Gastroesophageal sphincter (tissue), 3 donors: ENCODE data around the gene PCNT.

ENCODE experiments used
- EP300 ChIP-seq: sonication (generic); formaldehyde crosslinking; IDR thresholded peaks from one replicate; pipeline ENCODE4 v1.6.1; 2017; ENCODE audit warnings: antibody characterized with exemption, mild to moderate bottlenecking
- POLR2A ChIP-seq, 2 donors: fragments of 450-650 bp; IDR thresholded peaks; one replicate each; pipeline ENCODE4 v1.6.1; 2017; ENCODE audit warnings: antibody characterized with exemption in 2 of 2, mild to moderate bottlenecking in 2 of 2, moderate library complexity in 1 of 2
- POLR2AphosphoS5 ChIP-seq: sonication (generic); formaldehyde crosslinking; IDR thresholded peaks from one replicate; pipeline ENCODE4 v1.6.1; 2017; ENCODE audit warnings: antibody characterized with exemption
- TF ChIP-seq, protein P1 (sequence below), 4 experiments: fragments of 200-600 bp in 2 of 4; fragments of 450-650 bp in 2 of 4; sonication (generic) in 1 of 4; IDR thresholded peaks; one replicate each; pipeline ENCODE4 v1.5.1; 2017 to 2019; ENCODE audit warnings: antibody characterized with exemption in 4 of 4, mild to moderate bottlenecking in 2 of 4, moderate library complexity in 2 of 4

- TF ChIP-seq, protein P1, sequence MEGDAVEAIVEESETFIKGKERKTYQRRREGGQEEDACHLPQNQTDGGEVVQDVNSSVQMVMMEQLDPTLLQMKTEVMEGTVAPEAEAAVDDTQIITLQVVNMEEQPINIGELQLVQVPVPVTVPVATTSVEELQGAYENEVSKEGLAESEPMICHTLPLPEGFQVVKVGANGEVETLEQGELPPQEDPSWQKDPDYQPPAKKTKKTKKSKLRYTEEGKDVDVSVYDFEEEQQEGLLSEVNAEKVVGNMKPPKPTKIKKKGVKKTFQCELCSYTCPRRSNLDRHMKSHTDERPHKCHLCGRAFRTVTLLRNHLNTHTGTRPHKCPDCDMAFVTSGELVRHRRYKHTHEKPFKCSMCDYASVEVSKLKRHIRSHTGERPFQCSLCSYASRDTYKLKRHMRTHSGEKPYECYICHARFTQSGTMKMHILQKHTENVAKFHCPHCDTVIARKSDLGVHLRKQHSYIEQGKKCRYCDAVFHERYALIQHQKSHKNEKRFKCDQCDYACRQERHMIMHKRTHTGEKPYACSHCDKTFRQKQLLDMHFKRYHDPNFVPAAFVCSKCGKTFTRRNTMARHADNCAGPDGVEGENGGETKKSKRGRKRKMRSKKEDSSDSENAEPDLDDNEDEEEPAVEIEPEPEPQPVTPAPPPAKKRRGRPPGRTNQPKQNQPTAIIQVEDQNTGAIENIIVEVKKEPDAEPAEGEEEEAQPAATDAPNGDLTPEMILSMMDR (IDR thresholded peaks at IDR 0.05), result no peak
- TF ChIP-seq EP300 (no peak), POLR2AphosphoS5 (no peak), POLR2A (IDR thresholded peaks at IDR 0.05) (no peak)
These were observed 148.3 kb downstream of the PCNT start for GRCh38 chr21:46472246-46472645.
